IPS DF 6.9 (cell line): ENCODE data around the gene OR2C3.
"Not testable (repeated sequence)": the region's sequence is repeated elsewhere in the genome, so short reads cannot be mapped to it uniquely, and the experiment has no call there.

ENCODE experiments used
- DNase-seq: peaks from one replicate; pipeline ENCODE4 v3.0.0-alpha.2; 2013; ENCODE audit warnings: low read depth, low spot score
- H3K27ac ChIP-seq: one replicate; pipeline ENCODE4 v1.5.1; 2013; ENCODE audit warnings: low read length, control low read depth
- H3K27me3 ChIP-seq: 2 replicates; pipeline ENCODE4 v1.6.1; 2013; ENCODE audit warnings: mild to moderate bottlenecking, low read length; ENCODE audit not compliant: control insufficient read depth, insufficient read depth
- H3K36me3 ChIP-seq: 2 replicates; pipeline ENCODE4 v1.6.1; 2013; ENCODE audit warnings: low read length; ENCODE audit not compliant: control insufficient read depth, insufficient read depth
- H3K4me1 ChIP-seq: 2 replicates; pipeline ENCODE4 v1.6.1; 2013; ENCODE audit warnings: low read length; ENCODE audit not compliant: control insufficient read depth, insufficient read depth
- H3K4me3 ChIP-seq: 2 replicates; pipeline ENCODE4 v1.5.1; 2013; ENCODE audit warnings: mild to moderate bottlenecking, low read length
- H3K9me3 ChIP-seq: 2 replicates; pipeline ENCODE4 v1.6.1; 2013; ENCODE audit warnings: low read length, inconsistent platforms; ENCODE audit not compliant: control insufficient read depth, insufficient read depth
- WGBS: extraction: QIAGEN DNeasy Blood & Tissue Kit; methylation state at CpG from one replicate; pipeline ENCODE4 v1.1.7; 2013; ENCODE audit warnings: mixed read lengths, missing lambda C conversion rate; ENCODE audit not compliant: insufficient read length, insufficient coverage; 5-methylcytosine and 5-hydroxymethylcytosine counted together

Gene OR2C3

DNA sequence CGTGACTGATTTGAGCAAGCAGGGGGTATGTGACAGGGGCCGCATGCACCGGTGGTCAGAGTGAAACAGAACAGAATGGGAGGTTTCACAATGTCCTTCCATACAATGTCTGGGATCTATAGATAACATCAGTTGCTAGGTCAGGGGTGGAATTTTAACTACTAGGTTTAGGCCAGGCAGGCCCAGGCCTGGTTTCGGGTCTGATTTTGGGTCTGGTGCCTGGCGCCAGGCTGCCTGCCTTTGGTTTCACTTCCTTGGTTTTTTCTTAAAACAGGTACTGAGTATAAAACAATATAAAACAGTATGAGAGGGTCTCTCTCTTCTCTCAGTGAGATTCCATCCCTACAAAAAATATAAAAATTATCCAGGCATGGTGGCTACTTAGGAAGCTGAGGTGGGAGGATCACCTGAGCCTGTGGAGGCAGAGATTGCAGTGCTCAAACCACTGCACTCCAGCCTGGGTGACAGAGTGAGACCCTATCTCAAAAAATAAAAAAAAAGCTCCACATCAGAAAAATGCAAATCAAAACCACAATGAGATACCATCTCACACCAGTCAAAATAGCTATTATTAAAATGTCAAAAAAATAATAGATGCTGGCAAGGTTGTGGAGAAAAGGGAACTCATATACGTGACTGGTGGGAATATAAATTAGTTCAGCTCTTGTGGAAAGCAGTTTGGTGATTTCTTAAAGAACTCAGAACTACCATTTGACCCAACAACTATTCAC lies 59.7 kb downstream of the OR2C3 start:
- H3K4me1 ChIP-seq, H3K4me3 ChIP-seq, H3K9me3 ChIP-seq, DNase-seq, H3K27ac ChIP-seq, H3K27me3 ChIP-seq, H3K36me3 ChIP-seq: not testable (repeated sequence)
- WGBS: no CpG with 5 or more reads among the region's 6 CpGs

DNA sequence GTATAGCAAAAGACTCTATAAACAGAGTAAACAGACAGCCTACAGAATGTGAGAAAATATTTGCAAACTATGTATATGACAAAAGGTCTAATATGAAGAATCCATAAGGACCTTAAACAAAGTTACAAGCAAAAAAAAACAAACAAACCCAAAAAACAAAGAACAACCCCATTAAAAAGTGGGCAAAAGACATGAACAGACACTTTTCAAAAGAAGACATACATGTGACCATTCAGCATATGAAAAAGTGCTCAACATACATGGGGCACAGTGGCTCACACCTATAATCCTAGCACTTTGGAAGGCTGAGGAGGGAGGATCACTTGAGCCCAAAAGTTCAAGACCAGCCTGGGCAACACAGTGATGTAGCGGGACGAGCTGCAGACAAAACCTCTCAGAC lies 60.4 kb downstream of the OR2C3 start:
- H3K27me3 ChIP-seq: no peaks in the 10 kb centered on the region
- H3K4me1 ChIP-seq: 0 out of 2 replicates have a peak, but pooled peaks cover 1% of the 10 kb centered on the region
- WGBS: no CpG with 5 or more reads among the region's 2 CpGs
- no peak overlapping the region for H3K4me3 ChIP-seq
- H3K9me3 ChIP-seq: no peaks in the 10 kb centered on the region
- DNase-seq: no peak
- H3K27ac ChIP-seq: no peak overlapping the region
- no peaks in the 10 kb centered on the region for H3K36me3 ChIP-seq
